Thyroid gland (tissue), 4 donors: ENCODE results near the gene MAP3K10. TPM values are rescaled to one million over a fixed set of nuclear protein-coding genes. Genes with fewer than 3 reads are reported as not detected.
A peak's percentile ranks its signal among the peaks of the same experiment; 100 is the strongest.

Source experiments
- DNase-seq, 2 donors: peaks; one replicate each; pipeline ENCODE4 v3.0.0-alpha.2; 2019
- H3K27ac ChIP-seq, 3 donors: fragments of 200-600 bp; sonication (generic); 1 replicate in 2 of 3; 2 replicates in 1 of 3; pipeline ENCODE4 v1.5.1; 2016 to 2019; ENCODE audit warnings: mild to moderate bottlenecking in 1 of 3, moderate library complexity in 1 of 3
- H3K27me3 ChIP-seq: fragments of 200-600 bp; sonication (generic); one replicate; pipeline ENCODE4 v1.5.1; 2019
- H3K36me3 ChIP-seq, 2 donors: fragments of 200-600 bp; sonication (generic); one replicate each; pipeline ENCODE4 v1.5.1; 2016 to 2019
- H3K4me1 ChIP-seq, 2 donors: fragments of 200-600 bp; sonication (generic); one replicate each; pipeline ENCODE4 v1.5.1; 2017 to 2019
- H3K4me3 ChIP-seq, 3 donors: fragments of 200-600 bp; sonication (generic); replicated peaks in 1 of 3; 1 replicate in 2 of 3; 2 replicates in 1 of 3; pipeline ENCODE4 v1.5.1; 2016; ENCODE audit warnings: mild to moderate bottlenecking in 1 of 3
- H3K9me3 ChIP-seq: fragments of 200-600 bp; sonication (generic); one replicate; pipeline ENCODE4 v1.5.1; 2017
- CTCF ChIP-seq, 6 experiments: fragments of 200-600 bp in 3 of 6; fragments of 450-650 bp in 3 of 6; sonication (generic) in 3 of 6; IDR thresholded peaks; one replicate each; pipeline ENCODE4 v1.5.1; 2016 to 2019; ENCODE audit warnings: antibody characterized with exemption in 6 of 6, mild to moderate bottlenecking in 2 of 6, inconsistent platforms in 1 of 6, moderate library complexity in 1 of 6
- POLR2A ChIP-seq, 2 donors: fragments of 450-650 bp; IDR thresholded peaks; one replicate each; pipeline ENCODE4 v1.6.1; 2017; ENCODE audit warnings: antibody characterized with exemption in 2 of 2, mild to moderate bottlenecking in 2 of 2, moderate library complexity in 1 of 2
- WGBS, 2 donors: methylation state at CpG; one replicate each; pipeline ENCODE4 v1.1.5; 2017; 5-methylcytosine and 5-hydroxymethylcytosine counted together
- intact Hi-C: fragments of 100-400 bp; cut with DNase I; formaldehyde crosslinking; loops from one replicate; pipeline ENCODE4 v1.15.1; 2023
- total RNA-seq, 4 donors: library from RNA; depleted of rRNA; stranded (reverse); fragments of >200 nt; gene quantifications; one replicate each; pipeline ENCODE4 v1.2.3, GENCODE V29; 2016

The MAP3K10 gene
- total RNA-seq, 4 donors from 2014 or later = 9.1 to 19.6 (median 15.9) TPM

GRCh38 chr19:40231544-40232424 lies 40.6 kb downstream of the MAP3K10 start:
- H3K36me3 ChIP-seq = peaks cover 35 to 37% of the 10 kb centered on the region in 2 donors
- DNase-seq = peak; percentile 51 to 54
- intact Hi-C loops = no loop called here
- H3K27me3 ChIP-seq = no peaks in the 10 kb centered on the region
- H3K4me1 ChIP-seq = peaks cover 0 to 19% of the 10 kb centered on the region in 2 donors
- TF ChIP-seq POLR2A (IDR thresholded peaks at IDR 0.05) (no peak), CTCF (IDR thresholded peaks at IDR 0.05) (no peak)
- no peaks in the 10 kb centered on the region for H3K9me3 ChIP-seq
- peak overlapping the region; percentile 39 to 56 (median 43) for H3K27ac ChIP-seq
- 52 to 67% methylated on average over 14 to 16 of the region's 16 CpGs for WGBS, 2 donors
- no peak overlapping the region for H3K4me3 ChIP-seq

GRCh38 chr19:40232479-40232878 lies 41.3 kb downstream of the MAP3K10 start:
- H3K36me3 ChIP-seq = peaks cover 42 to 43% of the 10 kb centered on the region in 2 donors
- H3K27me3 ChIP-seq = no peaks in the 10 kb centered on the region
- DNase-seq = no peak
- intact Hi-C loops = no loop called here
- no peak overlapping the region for H3K4me3 ChIP-seq
- WGBS, 2 donors = 60 to 85% methylated on average over 2 to 10 of the region's 12 CpGs
- no peaks in the 10 kb centered on the region for H3K9me3 ChIP-seq
- peaks cover 0 to 15% of the 10 kb centered on the region in 2 donors for H3K4me1 ChIP-seq
- TF ChIP-seq POLR2A (IDR thresholded peaks at IDR 0.05) (no peak), CTCF (IDR thresholded peaks at IDR 0.05) (no peak)
- peak overlapping the region in 1 of 3 donors; percentile 23 for H3K27ac ChIP-seq

GRCh38 chr19:40232949-40233810 lies 42.0 kb downstream of the MAP3K10 start:
- Histone ChIP-seq H3K9me3 (no peaks in the 10 kb centered on the region), H3K27me3 (no peaks in the 10 kb centered on the region), H3K4me1 (peaks cover 0 to 15% of the 10 kb centered on the region in 2 donors), H3K4me3 (no peak overlapping the region), H3K27ac (peak overlapping the region in 1 of 3 donors; percentile 23), H3K36me3 (peaks cover 43 to 49% of the 10 kb centered on the region in 2 donors)
- 90 to 94% methylated on average over 10 to 12 of the region's 25 CpGs for whole genome bisulfite sequencing, 2 donors
- no peak for TF ChIP-seq POLR2A (IDR thresholded peaks at IDR 0.05)
- no peak for TF ChIP-seq CTCF (IDR thresholded peaks at IDR 0.05)
- intact Hi-C loops = no loop called here
- DNase-seq = no peak

DNA sequence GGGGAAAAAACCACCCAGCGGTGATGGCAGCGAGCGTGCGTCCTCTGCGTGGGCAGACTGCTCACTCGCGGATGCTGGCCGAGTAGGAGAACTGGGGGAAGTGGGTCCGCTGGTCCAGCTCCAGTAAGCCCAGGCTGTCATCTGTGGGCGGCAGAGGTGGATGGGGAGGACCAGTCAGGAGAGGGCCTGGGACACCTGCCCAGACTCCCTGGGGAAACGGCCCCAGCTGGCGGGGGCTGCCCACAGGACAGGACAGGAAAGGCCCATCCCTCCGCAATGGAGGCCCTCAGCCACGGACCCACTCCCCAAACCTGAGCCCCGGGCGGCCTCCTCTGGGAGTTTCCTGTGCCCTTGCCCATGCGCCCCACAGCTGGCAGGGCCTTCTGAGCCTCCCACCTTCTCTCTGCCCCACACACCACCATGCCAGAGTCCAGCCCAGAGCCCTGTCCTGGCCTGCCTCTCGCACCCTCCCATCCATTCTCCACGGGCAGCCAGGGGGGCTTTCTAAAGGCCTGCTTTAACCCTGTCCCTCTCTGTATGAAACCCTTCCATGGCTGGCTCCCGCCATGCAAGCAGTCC lies 42.7 kb downstream of the MAP3K10 start:
- Histone ChIP-seq H3K9me3 (no peaks in the 10 kb centered on the region), H3K27ac (peak overlapping the region in 1 of 3 donors; percentile 2), H3K4me1 (peaks cover 0 to 15% of the 10 kb centered on the region in 2 donors), H3K36me3 (peaks cover 45 to 56% of the 10 kb centered on the region in 2 donors), H3K4me3 (no peak overlapping the region), H3K27me3 (no peaks in the 10 kb centered on the region)
- intact Hi-C loops = no loop called here
- TF ChIP-seq POLR2A (IDR thresholded peaks at IDR 0.05) (no peak), CTCF (IDR thresholded peaks at IDR 0.05) (no peak)
- no peak for DNase-seq
- WGBS, 2 donors = 90 to 95% methylated on average over 20 of the region's 20 CpGs
